PC-3 (cell line): ENCODE data around the gene NOL6. TPM values are rescaled to one million over a fixed set of nuclear protein-coding genes. Genes with fewer than 3 reads are reported as not detected.

ENCODE experiments used
- ATAC-seq: fragments of 200-7000 bp; cut with Tn5 transposase; 2 replicates; pipeline ENCODE4 v1.9.1; 2020; ENCODE audit warnings: mild to moderate bottlenecking, moderate library complexity
- BruUV-seq: library from RNA; stranded (reverse); fragments of 400-500 nt; replicated peaks from 2 replicates; lab custom pipeline; 2021; lab: Mats Ljungman, UMichigan
- CTCF ChIA-PET: fragments of 300-600 bp; sonication (Branson Sonifier 250); formaldehyde crosslinking; loops from one replicate; lab custom pipeline; 2022; ENCODE audit warnings: antibody characterized with exemption; lab: Charles Lee
- POLR2A ChIA-PET: fragments of 300-600 bp; sonication (Branson Sonifier 250); formaldehyde crosslinking; loops from one replicate; lab custom pipeline; 2022; ENCODE audit warnings: antibody characterized with exemption; ENCODE audit not compliant: unreplicated experiment; lab: Charles Lee
- DNase-seq: peaks from one replicate; pipeline ENCODE4 v3.0.0-alpha.2; 2015
- H2AFZ ChIP-seq: fragments of 300-600 bp; sonication (generic); 2 replicates; pipeline ENCODE4 v1.6.0; 2016; ENCODE audit warnings: antibody characterized with exemption, low read length
- H3F3A ChIP-seq: fragments of 300-600 bp; sonication (generic); one replicate; pipeline ENCODE4 v1.6.0; 2017; ENCODE audit warnings: antibody characterized with exemption, low read length, control low read depth, mild to moderate bottlenecking; ENCODE audit not compliant: unreplicated experiment
- H3K27ac ChIP-seq: fragments of 300-600 bp; sonication (generic); 2 replicates; pipeline ENCODE4 v1.5.1; 2016; ENCODE audit warnings: mild to moderate bottlenecking, low read length
- H3K27me3 ChIP-seq: fragments of 300-600 bp; sonication (generic); 2 replicates; pipeline ENCODE4 v1.6.1; 2016; ENCODE audit warnings: low read length, mixed read lengths
- H3K36me3 ChIP-seq: fragments of 300-600 bp; sonication (generic); 2 replicates; pipeline ENCODE4 v1.6.1; 2016; ENCODE audit warnings: low read depth, mixed run types, low read length, mixed read lengths
- H3K4me1 ChIP-seq: fragments of 300-600 bp; sonication (generic); 2 replicates; pipeline ENCODE4 v1.5.1; 2016; ENCODE audit warnings: low read length; ENCODE audit not compliant: insufficient read depth
- H3K4me2 ChIP-seq: fragments of 300-600 bp; sonication (generic); 2 replicates; pipeline ENCODE4 v1.6.0; 2016; ENCODE audit warnings: low read length
- H3K4me3 ChIP-seq: fragments of 300-600 bp; sonication (generic); 2 replicates; pipeline ENCODE4 v1.5.1; 2016; ENCODE audit warnings: mild to moderate bottlenecking, low read length, mixed read lengths
- H3K79me2 ChIP-seq: fragments of 300-600 bp; sonication (generic); 2 replicates; pipeline ENCODE4 v1.6.1; 2017; ENCODE audit warnings: low read length, mixed read lengths
- H3K9ac ChIP-seq: fragments of 300-600 bp; sonication (generic); 2 replicates; pipeline ENCODE4 v1.6.0; 2016; ENCODE audit warnings: mild to moderate bottlenecking, low read length
- H3K9me2 ChIP-seq: fragments of 300-600 bp; sonication (generic); replicated peaks from 2 replicates; pipeline ENCODE4 v1.6.1; 2016; ENCODE audit warnings: mixed run types, low read length, mixed read lengths
- H3K9me3 ChIP-seq: fragments of 300-600 bp; sonication (generic); 2 replicates; pipeline ENCODE4 v1.6.1; 2016; ENCODE audit warnings: low read length, mixed read lengths
- H4K20me1 ChIP-seq: fragments of 300-600 bp; sonication (generic); 2 replicates; pipeline ENCODE4 v1.6.1; 2016; ENCODE audit warnings: low read length, mixed read lengths
- EZH2 ChIP-seq: fragments of 300-600 bp; sonication (generic); IDR thresholded peaks from one replicate; pipeline ENCODE4 v1.6.1; 2017; ENCODE audit warnings: antibody characterized with exemption, mild to moderate bottlenecking, low read length; ENCODE audit not compliant: unreplicated experiment
- EZH2phosphoT487 ChIP-seq: fragments of 300-600 bp; sonication (generic); IDR thresholded peaks from 2 replicates; pipeline ENCODE4 v1.6.1; 2018; ENCODE audit warnings: mild to moderate bottlenecking, antibody characterized with exemption, low read length, borderline replicate concordance
- intact Hi-C: fragments of 100-400 bp; cut with micrococcal nuclease; formaldehyde crosslinking; loops from 2 replicates; pipeline ENCODE4 v1.9.0; 2023
- total RNA-seq: library from RNA; depleted of rRNA; stranded (reverse); fragments of >200 nt; gene quantifications from 2 replicates; pipeline ENCODE4 v1.2.3, GENCODE V29; 2014
- TF ChIP-seq, protein P1 (sequence below): fragments of 300-600 bp; sonication (generic); conservative IDR thresholded peaks from 2 replicates; pipeline ENCODE4 v1.5.1; 2017; ENCODE audit warnings: antibody characterized with exemption, low read depth, mild to moderate bottlenecking, low read length

NOL6 gene
- total RNA-seq, 1 experiment from 2014 or later, result 35.9 TPM

DNA sequence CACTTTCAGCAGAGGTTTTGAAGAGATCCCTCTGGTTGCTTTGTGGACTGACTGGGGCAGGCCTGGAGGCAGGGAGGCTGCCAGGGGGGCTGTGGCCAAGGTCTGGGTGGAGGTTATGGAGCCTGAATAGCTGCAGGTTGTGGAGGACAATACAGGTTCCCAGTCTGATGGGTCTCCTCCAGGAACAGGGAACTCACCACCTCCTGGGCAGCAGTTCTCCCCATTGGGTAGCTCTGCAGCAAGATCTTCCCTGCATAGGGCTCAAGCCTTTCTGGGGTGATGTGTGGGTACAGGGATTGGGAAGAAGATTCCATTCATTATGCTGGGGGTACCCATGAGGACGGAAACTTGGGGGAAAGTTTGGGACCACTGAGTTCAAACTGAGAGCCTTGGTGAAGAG is 33.1 kb downstream of the NOL6 start:
- intact Hi-C loops, result no loop called here
- Histone ChIP-seq H3K9ac (no peak overlapping the region), H3K4me2 (no peak overlapping the region), H3K9me3 (no peaks in the 10 kb centered on the region), H4K20me1 (no peaks in the 10 kb centered on the region), H2AFZ (no peak overlapping the region), H3K27me3 (no peaks in the 10 kb centered on the region), H3K4me3 (no peak overlapping the region), H3K9me2 (no peaks in the 10 kb centered on the region), H3F3A (no peaks in the 10 kb centered on the region), H3K79me2 (no peaks in the 10 kb centered on the region), H3K27ac (no peak overlapping the region), H3K4me1 (peaks cover 35% of the 10 kb centered on the region), H3K36me3 (no peaks in the 10 kb centered on the region)
- ChIA-PET POLR2A (no interaction called here), CTCF (no interaction called here)
- DNase-seq (no peak), ATAC-seq (no peak)
- TF ChIP-seq EZH2 (no peak), EZH2phosphoT487 (no peak)
- TF ChIP-seq, protein P1, sequence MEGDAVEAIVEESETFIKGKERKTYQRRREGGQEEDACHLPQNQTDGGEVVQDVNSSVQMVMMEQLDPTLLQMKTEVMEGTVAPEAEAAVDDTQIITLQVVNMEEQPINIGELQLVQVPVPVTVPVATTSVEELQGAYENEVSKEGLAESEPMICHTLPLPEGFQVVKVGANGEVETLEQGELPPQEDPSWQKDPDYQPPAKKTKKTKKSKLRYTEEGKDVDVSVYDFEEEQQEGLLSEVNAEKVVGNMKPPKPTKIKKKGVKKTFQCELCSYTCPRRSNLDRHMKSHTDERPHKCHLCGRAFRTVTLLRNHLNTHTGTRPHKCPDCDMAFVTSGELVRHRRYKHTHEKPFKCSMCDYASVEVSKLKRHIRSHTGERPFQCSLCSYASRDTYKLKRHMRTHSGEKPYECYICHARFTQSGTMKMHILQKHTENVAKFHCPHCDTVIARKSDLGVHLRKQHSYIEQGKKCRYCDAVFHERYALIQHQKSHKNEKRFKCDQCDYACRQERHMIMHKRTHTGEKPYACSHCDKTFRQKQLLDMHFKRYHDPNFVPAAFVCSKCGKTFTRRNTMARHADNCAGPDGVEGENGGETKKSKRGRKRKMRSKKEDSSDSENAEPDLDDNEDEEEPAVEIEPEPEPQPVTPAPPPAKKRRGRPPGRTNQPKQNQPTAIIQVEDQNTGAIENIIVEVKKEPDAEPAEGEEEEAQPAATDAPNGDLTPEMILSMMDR, result no peak
- no TSS peak for BruUV-seq

DNA sequence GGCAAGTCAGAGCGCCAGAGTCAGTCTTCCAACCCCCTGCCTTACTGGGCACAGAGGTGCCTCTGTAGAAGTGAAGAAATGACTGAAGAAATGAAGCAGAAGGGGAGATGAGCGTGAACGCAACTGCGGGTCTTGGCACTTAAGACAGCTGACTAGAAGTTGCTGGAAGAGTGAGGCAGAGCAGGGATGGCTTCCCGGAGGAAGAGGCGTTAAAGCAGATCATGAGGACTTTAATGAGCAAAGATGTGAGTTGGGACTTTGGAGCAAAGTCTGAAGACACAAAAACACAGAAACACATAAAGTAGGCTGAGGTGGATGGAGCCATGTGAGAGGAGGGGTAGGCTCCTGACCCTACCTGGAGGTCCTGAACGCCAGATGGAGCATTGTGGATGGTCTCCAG is 33.5 kb downstream of the NOL6 start:
- H3K27ac ChIP-seq, result 0 out of 2 replicates have a peak overlapping the region, but pooled peaks have one; percentile 18
- POLR2A ChIA-PET, result no interaction called here
- H3F3A ChIP-seq, result no peaks in the 10 kb centered on the region
- intact Hi-C loops, result no loop called here
- H3K79me2 ChIP-seq, result no peaks in the 10 kb centered on the region
- H3K4me2 ChIP-seq, result no peak overlapping the region
- CTCF ChIA-PET, result no interaction called here
- H3K27me3 ChIP-seq, result no peaks in the 10 kb centered on the region
- no peak overlapping the region for H3K9ac ChIP-seq
- no peaks in the 10 kb centered on the region for H3K9me3 ChIP-seq
- no peaks in the 10 kb centered on the region for H3K9me2 ChIP-seq
- H3K4me3 ChIP-seq, result no peak overlapping the region
- H4K20me1 ChIP-seq, result no peaks in the 10 kb centered on the region
- ATAC-seq (no peak), DNase-seq (no peak)
- H3K4me1 ChIP-seq, result peaks cover 31% of the 10 kb centered on the region
- H2AFZ ChIP-seq, result no peak overlapping the region
- H3K36me3 ChIP-seq, result no peaks in the 10 kb centered on the region
- no TSS peak for BruUV-seq
- TF ChIP-seq EZH2, result no peak
- TF ChIP-seq EZH2phosphoT487, result no peak
- TF ChIP-seq, protein P1, result no peak

DNA sequence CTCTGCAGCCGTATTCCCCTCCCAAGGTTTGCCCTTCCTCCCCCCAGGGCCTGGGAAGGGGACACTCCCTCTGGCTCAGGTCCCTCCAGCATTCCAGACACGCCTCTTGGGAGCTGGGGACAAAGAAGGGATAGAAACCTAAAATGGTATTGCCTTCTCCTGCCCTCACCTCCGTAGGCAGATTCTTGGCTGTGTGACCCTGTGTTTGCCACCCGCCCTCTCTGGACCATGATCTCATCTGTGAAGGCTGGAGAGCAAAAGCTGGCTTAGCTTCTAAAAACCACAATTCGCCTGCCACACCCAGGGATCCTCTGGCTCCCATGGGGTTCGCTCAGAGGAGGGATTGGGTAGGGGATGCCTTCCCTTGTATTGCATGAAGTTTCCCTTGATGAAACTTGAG is 34.0 kb downstream of the NOL6 start:
- Histone ChIP-seq H3K27me3 (no peaks in the 10 kb centered on the region), H2AFZ (no peak overlapping the region), H3K9me3 (no peaks in the 10 kb centered on the region), H3K9me2 (no peaks in the 10 kb centered on the region), H3K79me2 (no peaks in the 10 kb centered on the region), H3K9ac (no peak overlapping the region), H4K20me1 (no peaks in the 10 kb centered on the region), H3K36me3 (no peaks in the 10 kb centered on the region), H3K4me3 (no peak overlapping the region), H3K27ac (peak overlapping the region; percentile 32; the same call in 1 of the 2 replicates), H3F3A (no peaks in the 10 kb centered on the region), H3K4me1 (peaks cover 28% of the 10 kb centered on the region), H3K4me2 (no peak overlapping the region)
- ChIA-PET CTCF (no interaction called here), POLR2A (no interaction called here)
- intact Hi-C loops, result no loop called here
- DNase-seq (peak; percentile 21), ATAC-seq (peak; percentile 57)
- TF ChIP-seq, protein P1, result no peak
- TF ChIP-seq EZH2 (no peak), EZH2phosphoT487 (no peak)
- BruUV-seq, result no TSS peak
